GM18909 (cell line): ENCODE data around the gene ADGRL3.
"Not testable (repeated sequence)": the region's sequence is repeated elsewhere in the genome, so short reads cannot be mapped to it uniquely, and the experiment has no call there.

Experiments
- ATAC-seq: cut with Tn5 transposase; IDR thresholded peaks from one replicate; pipeline ENCODE4 v1.9.1; 2021; ENCODE audit warnings: mild to moderate bottlenecking; ENCODE audit not compliant: unreplicated experiment, poor library complexity

ADGRL3 gene

DNA sequence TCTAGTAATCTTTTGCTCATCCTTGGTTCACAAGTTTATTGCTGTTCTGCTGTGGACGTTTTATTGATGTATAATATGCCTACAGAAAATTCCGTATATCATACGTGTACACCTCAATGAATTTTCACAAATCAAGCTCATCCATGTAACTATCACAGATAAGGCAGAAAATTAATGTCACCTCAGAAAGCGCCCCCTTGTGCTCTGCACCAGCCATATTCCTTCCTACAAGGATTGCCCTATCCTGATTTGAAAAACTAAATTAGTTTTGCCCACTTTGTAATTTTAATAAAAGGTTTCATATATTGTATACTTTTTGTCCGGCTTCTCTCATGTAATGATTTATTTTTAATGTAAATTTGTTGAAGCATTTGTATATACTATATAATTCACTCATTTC, 390.8 kb downstream of the ADGRL3 start:
- ATAC-seq, result no peak

DNA sequence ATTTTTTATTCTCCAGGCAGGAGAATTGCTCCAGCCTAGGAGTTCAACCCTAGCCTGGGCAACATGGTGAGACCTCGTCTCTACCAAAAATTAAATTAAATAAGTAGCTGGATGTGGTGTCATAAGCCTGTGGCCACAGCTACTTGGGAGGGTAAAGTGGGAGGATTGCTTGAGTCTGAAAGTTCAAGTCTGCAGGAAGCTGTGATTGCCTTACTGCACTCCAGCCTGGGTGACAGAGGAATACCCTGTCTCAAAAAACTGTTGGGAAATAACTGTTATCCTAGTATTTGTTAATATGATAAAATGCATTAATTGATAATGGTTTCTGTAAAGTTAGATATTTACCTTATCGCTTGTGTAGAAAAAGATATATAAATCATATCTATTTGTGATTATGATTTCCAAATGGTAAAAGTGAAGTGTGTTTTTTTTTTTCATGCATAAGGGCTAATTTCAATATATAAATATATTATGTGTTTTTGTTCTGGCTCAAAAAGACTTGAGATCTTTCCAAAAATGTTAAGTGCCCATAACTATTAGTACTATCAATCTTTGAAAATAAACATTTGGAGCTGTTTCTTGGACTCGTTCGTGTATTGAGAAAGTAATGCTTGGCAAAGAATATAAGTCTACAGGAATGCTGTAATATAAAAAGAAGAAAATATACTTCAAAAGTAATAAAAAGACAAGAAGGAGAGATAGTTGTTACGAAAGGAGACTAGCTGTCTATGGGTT, 396.6 kb downstream of the ADGRL3 start:
- ATAC-seq, result no peak

DNA sequence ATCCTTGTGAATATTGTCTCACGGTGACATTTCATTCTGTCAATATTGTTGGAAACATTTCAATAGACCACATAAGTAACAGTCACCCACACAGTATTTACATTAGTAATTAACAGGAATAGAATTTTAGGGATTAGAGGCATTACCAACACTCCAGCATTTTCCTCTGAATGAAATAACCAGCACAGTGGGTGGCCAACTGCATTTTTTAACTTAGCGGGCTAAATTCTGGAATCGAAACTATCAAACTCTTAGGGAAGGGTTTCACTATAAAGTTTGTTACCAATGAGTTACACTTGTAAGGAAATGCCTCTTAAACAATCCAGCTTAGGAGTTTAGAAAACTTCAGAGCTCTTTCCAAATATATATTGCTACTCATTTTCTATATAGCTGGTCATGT, 403.0 kb downstream of the ADGRL3 start:
- no peak for ATAC-seq

DNA sequence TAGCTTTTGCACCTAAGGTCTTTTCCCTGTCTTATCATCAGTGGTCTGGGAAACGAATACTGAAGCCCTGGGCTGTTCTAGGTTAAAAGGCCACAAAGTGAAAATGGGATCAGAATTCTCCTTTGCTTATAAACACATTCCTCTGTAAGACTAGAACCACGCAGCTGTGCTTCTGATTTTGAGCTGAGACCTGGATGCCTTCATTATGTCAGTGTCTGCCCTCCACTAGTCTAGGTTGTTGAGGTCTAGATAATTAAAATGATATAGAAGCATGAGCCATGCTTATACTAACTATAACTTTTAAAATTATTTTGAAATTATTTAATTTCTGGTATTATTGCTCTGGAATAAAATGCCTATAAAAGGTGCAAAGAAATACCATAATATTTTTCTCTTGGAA, 403.9 kb downstream of the ADGRL3 start:
- no peak for ATAC-seq

DNA sequence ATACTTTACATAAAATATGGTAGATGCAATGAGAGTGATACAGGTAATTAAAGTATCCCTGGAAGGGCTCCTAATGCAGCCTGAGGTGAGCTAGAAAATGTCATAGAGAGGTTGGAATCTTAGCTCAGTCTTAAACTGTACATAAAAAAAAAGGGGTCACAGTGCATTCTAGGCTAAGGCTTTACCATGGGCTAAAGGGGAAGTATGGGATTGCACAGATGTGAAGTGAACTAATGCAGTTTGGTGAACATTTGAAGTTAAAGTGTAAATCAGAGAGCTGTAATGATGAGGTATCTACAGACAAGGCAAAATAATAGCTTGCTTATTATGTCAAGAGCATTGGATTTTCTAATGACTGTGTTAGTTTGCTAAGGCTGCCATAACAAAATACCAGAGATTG, 405.9 kb downstream of the ADGRL3 start:
- no peak for ATAC-seq

DNA sequence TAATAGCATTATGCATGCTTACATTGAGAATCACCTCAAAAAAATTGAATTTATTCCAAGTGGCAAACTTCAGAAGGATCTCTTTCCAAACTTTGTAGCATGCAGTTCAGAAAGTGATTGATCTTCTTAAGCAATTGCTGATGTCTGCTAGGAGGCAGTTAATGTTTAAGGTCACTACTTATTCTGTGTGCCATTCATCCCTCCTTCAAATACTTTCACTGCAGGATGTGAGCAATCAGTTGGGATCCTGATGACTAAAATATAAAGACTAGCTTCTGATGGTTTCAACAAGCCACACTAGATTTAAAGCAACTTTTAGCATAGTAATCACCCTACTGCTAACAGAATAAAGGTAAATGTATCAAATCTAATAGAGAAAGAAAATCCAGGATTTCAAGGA, 414.1 kb downstream of the ADGRL3 start:
- ATAC-seq, result no peak

DNA sequence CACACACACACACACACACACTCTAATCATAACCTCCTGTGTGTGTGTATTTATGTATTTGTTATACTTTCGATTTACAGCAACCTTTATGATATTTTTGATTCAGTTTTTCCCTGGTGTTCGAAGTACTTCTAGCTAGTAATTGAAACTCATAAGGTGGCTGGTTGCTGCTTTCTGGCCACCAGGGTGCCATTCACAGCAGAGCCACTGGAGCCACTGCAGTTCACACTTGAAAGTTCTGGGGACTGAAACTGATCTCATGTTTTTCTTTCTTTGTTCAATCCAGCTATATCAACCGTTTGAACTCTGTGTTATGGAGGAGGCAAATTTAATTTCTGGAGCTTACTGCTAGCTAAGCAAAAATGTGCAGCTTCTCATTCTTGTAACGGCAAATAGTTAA, 419.4 kb downstream of the ADGRL3 start:
- ATAC-seq, result no peak

DNA sequence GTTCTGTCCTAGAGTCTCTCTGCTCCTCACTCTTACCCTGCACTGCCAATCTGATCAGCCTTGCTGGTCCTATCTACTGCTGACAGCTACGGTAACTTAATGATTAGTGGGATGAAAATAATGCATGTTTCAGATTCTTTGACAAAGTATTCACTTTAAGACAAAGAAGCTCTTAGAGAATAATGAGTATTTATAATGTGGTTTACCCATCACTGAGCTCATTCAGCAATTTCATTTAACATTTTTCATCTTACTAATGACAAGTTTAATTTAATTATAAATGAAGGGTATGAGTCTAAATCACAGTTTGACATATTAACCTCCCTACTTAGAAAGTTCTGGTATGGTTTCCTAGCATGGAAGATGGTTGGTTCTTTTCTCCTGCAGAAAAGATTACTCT, 428.2 kb downstream of the ADGRL3 start:
- no peak for ATAC-seq

DNA sequence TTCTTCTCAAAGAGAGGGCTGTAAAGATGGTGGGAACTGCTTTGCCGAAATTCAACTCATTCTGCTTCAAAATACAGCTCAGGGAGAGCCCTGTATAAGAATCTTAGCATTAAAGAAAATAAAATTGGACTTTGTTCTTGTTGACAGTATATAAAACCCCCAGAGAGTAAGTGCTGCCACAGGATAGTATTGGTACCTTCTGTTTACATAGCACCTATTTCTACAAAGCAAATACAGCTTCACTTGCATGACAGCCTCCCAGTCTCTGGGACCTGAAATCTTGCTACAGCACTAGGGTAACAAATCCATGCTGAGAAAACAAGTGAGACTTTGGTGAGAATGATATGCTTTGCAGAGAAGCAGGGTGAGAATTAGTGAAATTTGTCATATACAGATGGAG, 428.6 kb downstream of the ADGRL3 start:
- no peak for ATAC-seq

DNA sequence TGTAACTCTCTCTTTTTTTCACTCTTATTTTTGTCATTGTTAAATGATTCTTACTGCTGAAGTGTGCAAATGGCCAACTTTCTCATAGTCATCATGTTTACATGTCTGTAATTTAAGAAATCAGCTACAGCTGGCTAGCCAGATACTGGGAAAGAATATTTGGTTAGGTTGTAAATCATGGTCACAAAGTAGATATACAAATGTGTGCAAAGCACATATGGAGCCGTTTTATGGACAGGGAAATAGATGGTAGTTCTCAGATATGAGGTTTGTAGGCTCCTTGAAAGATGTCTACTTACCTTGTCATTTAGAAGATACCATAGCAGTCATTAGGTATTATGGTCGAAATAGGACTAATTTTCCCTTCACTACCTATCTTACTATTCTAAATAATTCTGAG, 430.4 kb downstream of the ADGRL3 start:
- ATAC-seq, result no peak

DNA sequence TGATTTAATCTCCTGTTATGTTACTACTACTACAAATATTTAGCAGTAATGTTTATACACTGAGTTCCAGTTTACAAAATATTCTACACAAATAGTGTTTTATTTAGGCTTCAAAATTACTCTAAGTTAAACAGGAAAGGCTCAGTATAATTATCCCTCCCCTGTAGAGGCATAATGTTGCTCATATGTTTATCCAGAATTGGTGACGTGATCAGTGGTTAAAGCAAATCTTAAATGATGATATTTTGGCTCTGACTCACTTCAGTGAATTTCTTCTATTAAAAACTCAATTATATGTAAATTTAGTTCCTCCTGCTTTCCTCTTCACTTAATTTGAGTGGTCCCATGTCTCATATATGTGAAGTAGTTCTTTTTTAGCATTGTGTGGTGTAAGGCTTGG, 438.5 kb downstream of the ADGRL3 start:
- ATAC-seq, result no peak

DNA sequence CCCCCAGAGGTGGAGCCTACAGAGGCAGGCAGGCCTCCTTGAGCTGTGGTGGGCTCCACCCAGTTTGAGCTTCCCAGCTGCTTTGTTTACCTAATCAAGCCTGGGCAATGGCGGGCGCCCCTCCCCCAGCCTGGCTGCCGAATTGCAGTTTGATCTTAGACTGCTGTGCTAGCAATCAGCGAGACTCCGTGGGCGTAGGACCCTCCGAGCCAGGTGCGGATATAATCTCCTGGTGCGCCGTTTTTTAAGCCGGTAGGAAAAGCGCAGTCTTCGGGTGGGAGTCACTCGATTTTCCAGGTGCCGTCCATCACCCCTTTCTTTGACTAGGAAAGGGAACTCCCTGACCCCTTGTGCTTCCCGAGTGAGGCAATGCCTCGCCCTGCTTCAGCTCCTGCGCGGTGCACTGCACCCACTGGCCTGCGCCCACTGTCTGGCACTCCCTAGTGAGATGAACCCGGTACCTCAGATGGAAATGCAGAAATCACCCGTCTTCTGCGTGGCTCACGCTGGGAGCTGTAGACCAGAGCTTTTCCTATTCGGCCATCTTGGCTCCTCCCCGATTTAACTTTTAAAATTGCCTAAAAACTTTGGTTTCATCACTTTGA, 446.7 kb downstream of the ADGRL3 start:
- ATAC-seq, result not testable (repeated sequence)

DNA sequence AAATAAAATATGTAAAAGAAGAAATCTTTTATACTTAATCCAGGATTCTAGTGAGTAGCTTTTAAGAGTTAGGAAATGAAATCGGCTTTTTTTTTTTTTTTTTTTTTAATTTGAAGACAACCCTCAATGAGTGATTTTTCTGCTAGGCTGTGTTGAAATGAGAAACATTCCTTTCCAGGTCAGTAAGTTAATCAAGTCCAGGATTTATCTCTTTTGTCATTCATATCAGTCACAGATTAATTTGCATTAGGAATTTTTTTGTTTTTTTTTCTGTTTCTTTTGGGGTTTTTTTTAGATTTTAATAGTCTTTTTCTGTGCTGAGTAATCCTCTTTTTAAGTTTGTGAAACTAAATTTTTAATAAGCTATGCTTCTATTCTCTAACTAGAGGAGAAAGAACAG, 448.1 kb downstream of the ADGRL3 start:
- ATAC-seq, result no peak

DNA sequence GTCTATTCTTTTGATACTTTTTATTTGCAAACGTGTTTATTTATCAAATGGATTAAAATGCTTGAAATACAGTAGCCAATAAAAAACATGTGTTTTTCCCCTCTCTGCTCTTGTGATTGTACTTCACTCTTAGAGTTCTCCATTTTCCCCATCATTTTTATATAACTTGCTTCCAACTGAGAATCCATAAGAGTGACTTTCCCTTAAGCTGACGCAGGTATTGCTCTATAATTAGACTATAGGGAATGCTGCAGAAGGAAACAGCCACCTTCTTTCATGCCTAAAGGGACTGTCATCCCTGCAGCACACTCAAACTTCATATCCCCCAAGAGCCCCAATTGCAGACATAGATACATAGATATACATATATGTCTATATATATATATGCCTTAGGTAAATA, 456.9 kb downstream of the ADGRL3 start:
- no peak for ATAC-seq

DNA sequence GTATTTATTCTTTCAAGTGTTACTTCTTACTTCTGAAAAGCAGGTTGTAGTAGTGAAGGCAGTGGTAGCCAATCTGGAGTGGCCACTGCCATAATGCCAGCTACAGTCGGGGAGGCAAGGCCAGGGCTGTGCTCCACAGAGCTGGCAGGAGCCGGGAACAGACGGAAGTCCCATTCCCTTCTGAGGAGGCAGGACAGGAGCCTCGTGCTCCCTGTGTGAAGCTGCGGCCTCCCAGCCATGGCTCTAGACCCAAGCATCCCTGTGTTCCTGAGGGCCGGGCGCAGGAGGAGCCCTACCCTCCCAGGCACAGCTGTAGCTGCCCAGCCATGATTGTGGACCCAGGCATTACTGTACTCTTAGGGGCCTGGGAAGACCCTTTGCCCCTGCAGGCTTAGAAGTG, 461.8 kb downstream of the ADGRL3 start:
- no peak for ATAC-seq

DNA sequence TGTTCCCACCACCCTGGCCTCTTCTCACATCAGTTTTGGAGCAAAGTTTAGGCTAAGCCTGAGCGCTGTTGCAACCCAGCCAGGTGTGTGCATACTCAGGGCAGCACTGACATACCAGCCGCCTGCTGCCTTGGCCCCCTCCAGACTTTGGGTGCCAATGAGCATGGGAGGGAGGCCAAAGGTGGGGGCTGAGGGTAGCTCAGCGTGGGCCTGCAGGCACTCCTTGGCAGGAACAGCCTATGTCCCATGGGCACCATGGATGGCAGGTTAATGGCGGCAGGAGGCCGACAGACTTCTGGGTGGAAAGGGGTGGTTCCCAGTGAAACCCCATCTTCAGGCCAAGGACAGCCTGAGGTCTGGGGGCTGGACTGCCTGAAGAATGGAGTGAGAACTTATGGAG, 462.2 kb downstream of the ADGRL3 start:
- no peak for ATAC-seq

DNA sequence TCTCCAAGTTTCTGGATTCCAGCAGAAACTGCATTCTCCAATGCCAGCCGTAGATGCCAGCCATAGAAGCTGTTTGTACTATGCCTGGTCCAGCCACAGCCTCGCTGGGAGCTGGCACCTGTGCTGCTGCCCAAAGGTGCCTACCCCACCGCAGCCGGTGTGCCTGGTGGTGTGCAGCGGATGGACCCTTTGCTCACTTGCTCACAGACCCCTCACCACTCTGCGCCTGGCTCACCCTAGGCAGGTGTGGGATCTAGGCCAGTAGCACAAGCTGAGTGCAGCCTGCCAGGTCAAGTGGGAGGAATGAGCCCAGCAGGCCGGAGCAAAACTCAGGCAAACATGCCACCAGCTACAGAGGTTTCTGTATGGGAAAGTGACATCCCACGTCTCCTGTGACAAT, 463.2 kb downstream of the ADGRL3 start:
- ATAC-seq, result no peak

DNA sequence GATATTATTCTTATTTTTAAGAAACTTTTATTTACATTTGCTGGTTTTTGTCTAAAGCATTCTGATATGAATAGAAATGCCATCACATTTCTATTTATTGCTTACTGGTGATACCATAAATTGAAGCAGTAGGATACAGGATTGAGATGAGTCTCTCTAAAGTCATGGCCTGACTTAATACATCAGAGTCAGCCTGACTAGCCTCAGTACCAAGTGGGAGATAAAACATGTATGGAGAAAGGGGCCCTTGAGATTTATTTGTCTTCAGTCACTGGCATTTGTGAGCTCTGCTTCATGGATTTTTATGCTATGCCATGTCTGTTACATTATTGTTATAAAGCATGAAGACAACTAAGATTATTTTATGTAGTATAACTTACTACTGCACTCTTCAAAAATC, 465.5 kb downstream of the ADGRL3 start:
- no peak for ATAC-seq

DNA sequence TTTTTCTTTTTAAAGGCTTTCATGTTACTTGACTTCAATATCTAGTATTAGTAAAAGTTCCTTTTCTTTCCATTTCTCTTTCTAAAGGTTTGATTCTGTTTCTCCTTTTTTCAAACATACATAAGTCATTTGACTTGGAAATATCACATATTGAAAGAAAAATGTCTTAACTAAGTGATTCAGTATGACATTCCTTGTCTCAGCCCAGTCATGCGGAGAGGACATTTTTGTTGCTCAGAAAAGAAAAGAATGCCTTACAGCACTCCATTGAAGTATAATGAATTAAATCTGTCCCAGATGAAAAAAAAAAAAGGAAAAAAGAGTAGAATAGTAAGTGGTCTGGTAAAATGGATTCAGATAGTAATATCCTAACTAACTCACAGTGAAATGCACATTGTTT, 466.1 kb downstream of the ADGRL3 start:
- no peak for ATAC-seq

DNA sequence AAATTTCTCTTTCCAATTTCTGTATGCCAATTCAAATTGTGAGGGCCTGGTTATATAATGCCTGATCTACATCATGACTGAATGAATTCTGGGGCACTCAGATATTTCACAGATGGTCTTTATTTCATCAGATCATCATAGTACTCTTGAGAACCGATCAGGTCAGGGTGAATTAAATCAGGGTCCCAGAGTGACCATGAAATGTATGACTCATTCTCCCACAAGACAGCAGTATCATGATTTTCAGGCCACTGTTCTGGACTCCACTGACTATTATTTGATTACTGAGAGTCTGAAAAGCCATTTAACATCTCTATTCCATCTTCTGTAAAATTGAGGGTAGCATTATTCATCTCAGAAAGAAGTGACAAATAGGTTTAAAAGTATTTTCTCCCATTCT, 471.5 kb downstream of the ADGRL3 start:
- no peak for ATAC-seq

DNA sequence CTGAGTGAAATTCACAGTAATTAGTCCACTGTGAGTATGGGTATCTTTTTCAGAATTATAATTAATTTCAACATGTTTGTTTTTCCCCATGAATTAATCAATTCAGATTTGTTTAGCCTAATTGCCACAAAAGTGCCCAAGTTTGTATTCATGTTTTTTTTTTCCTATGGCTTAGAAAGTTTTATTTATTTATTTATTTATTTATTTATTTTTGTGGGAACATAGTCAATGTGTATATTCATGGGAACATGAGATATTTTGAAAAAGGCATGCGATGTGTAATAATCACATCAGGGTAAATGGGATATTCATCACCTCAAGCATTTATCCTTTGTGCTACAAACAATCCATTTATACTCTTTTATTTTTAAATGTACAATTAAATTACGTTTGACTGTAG, 475.3 kb downstream of the ADGRL3 start:
- ATAC-seq, result no peak

DNA sequence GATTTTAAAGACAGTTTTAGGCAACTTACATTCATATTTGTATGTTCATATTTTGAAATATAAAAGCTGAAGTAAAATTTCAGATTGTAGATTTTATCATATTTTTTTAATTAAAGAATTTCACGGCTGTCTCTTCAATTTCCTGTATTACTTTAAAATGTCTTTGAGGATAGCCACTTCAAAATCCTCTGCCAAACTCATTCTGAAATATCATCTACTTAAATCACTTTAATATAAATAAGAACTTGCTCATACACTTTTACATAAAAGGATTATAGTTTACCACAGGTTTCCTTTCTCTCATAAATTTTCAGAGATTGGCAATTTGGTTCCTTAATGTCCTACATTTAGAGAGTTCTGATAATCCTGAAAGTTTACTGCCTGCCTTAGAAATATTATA, 478.2 kb downstream of the ADGRL3 start:
- ATAC-seq, result no peak
